SH-SY5Y (cell line): ENCODE data around the gene SFT2D1.

Experiments
- GATA2 ChIP-seq: IDR thresholded peaks from 2 replicates; pipeline ENCODE4 v1.6.1; 2011; ENCODE audit warnings: mild to moderate bottlenecking, low read depth, low read length
- GATA3 ChIP-seq: IDR thresholded peaks from 2 replicates; pipeline ENCODE4 v1.6.1; 2011; ENCODE audit warnings: low read depth, mild to moderate bottlenecking, low read length, moderate library complexity

GRCh38 chr6:166346965-166347364, 4.6 kb upstream of the SFT2D1 start:
- no peak for TF ChIP-seq GATA2
- no peak for TF ChIP-seq GATA3
